Nephron progenitor cell (in vitro differentiated cells): ENCODE results near the gene IGSF3.

Experiments
- DNase-seq: peaks from one replicate; pipeline ENCODE4 v3.0.0; 2021
- H3K27ac Mint-ChIP-seq: 2 replicates; pipeline ENCODE4 v1.8.0; 2021; ENCODE audit warnings: mild to moderate bottlenecking, moderate library complexity, mixed read lengths
- H3K27me3 Mint-ChIP-seq: 2 replicates; pipeline ENCODE4 v1.8.0; 2021; ENCODE audit warnings: mild to moderate bottlenecking, low read depth, mixed read lengths; ENCODE audit not compliant: poor library complexity
- H3K36me3 Mint-ChIP-seq: 2 replicates; pipeline ENCODE4 v1.8.0; 2021; ENCODE audit warnings: low read depth, mixed read lengths
- H3K4me1 Mint-ChIP-seq: 2 replicates; pipeline ENCODE4 v1.8.0; 2021; ENCODE audit warnings: mixed read lengths
- H3K4me3 Mint-ChIP-seq: 2 replicates; pipeline ENCODE4 v1.8.0; 2021; ENCODE audit warnings: mild to moderate bottlenecking, moderate library complexity, mixed read lengths
- H3K9me3 Mint-ChIP-seq: 2 replicates; pipeline ENCODE4 v1.8.0; 2021; ENCODE audit warnings: mild to moderate bottlenecking, moderate library complexity, mixed read lengths
- CTCF ChIP-seq: fragments of 200-600 bp; sonication (generic); IDR thresholded peaks from 2 replicates; pipeline ENCODE4 v1.5.0; 2021; ENCODE audit warnings: antibody characterized with exemption

IGSF3 gene

GRCh38 chr1:116532671-116533428, 134.7 kb downstream of the IGSF3 start:
- peaks cover 28% of the 10 kb centered on the region for H3K9me3 Mint-ChIP-seq
- peaks cover 53% of the 10 kb centered on the region for H3K36me3 Mint-ChIP-seq
- TF ChIP-seq CTCF = no peak
- no peak overlapping the region for H3K27ac Mint-ChIP-seq
- DNase-seq = no peak
- H3K4me1 Mint-ChIP-seq = no peaks in the 10 kb centered on the region
- peaks cover 5% of the 10 kb centered on the region for H3K27me3 Mint-ChIP-seq
- H3K4me3 Mint-ChIP-seq = no peak overlapping the region

- DNase-seq = no peak
- H3K9me3 Mint-ChIP-seq = peaks cover 37% of the 10 kb centered on the region
- no peak overlapping the region for H3K27ac Mint-ChIP-seq
- no peak overlapping the region for H3K4me3 Mint-ChIP-seq
- H3K27me3 Mint-ChIP-seq = peaks cover 5% of the 10 kb centered on the region
- H3K4me1 Mint-ChIP-seq = no peaks in the 10 kb centered on the region
- H3K36me3 Mint-ChIP-seq = peaks cover 59% of the 10 kb centered on the region
- TF ChIP-seq CTCF = no peak
These were observed 135.6 kb downstream of the IGSF3 start for GRCh38 chr1:116531917-116532316.

GRCh38 chr1:116529681-116530080, 137.9 kb downstream of the IGSF3 start:
- TF ChIP-seq CTCF = no peak
- H3K4me1 Mint-ChIP-seq = no peaks in the 10 kb centered on the region

GRCh38 chr1:116529199-116529631, 138.3 kb downstream of the IGSF3 start:
- DNase-seq = no peak

More at GRCh38 chr1:116529681-116530080, 137.9 kb downstream of the IGSF3 start:
- DNase-seq = no peak
- H3K36me3 Mint-ChIP-seq = peaks cover 41% of the 10 kb centered on the region
- no peak overlapping the region for H3K4me3 Mint-ChIP-seq
- H3K9me3 Mint-ChIP-seq = peaks cover 36% of the 10 kb centered on the region
- H3K27ac Mint-ChIP-seq = no peak overlapping the region
- peaks cover 5% of the 10 kb centered on the region for H3K27me3 Mint-ChIP-seq

GRCh38 chr1:116528329-116529083, 139.0 kb downstream of the IGSF3 start:
- H3K9me3 Mint-ChIP-seq = peaks cover 30% of the 10 kb centered on the region
- no peaks in the 10 kb centered on the region for H3K4me1 Mint-ChIP-seq
- H3K27ac Mint-ChIP-seq = no peak overlapping the region
- peaks cover 29% of the 10 kb centered on the region for H3K36me3 Mint-ChIP-seq
- H3K4me3 Mint-ChIP-seq = no peak overlapping the region
- TF ChIP-seq CTCF = no peak
- peaks cover 1% of the 10 kb centered on the region for H3K27me3 Mint-ChIP-seq
- no peak for DNase-seq

More at GRCh38 chr1:116529199-116529631, 138.3 kb downstream of the IGSF3 start:
- peaks cover 36% of the 10 kb centered on the region for H3K36me3 Mint-ChIP-seq
- no peaks in the 10 kb centered on the region for H3K4me1 Mint-ChIP-seq
- H3K27ac Mint-ChIP-seq = no peak overlapping the region
- peaks cover 4% of the 10 kb centered on the region for H3K27me3 Mint-ChIP-seq
- H3K9me3 Mint-ChIP-seq = peaks cover 34% of the 10 kb centered on the region
- no peak for TF ChIP-seq CTCF
- H3K4me3 Mint-ChIP-seq = no peak overlapping the region
